GM13976 (cell line): ENCODE measurements around the gene EBPL.

Experiments
- DNase-seq: peaks from one replicate; pipeline ENCODE4 v3.0.0; 2012; ENCODE audit warnings: low spot score
- CTCF ChIP-seq: IDR thresholded peaks from 2 replicates; pipeline ENCODE4 v1.5.1; 2012; ENCODE audit warnings: borderline replicate concordance, mild to moderate bottlenecking; ENCODE audit not compliant: insufficient read depth; ENCODE audit errors: extremely low read depth, missing control alignments, control extremely low read depth
- in situ Hi-C: fragments of 300-500 bp; cut with MboI; formaldehyde crosslinking; loops from one replicate; pipeline ENCODE4 v1.12.0; 2022; ENCODE audit warnings: low sequenced_read_pairs, mixed read lengths, inconsistent platforms; ENCODE audit not compliant: unreplicated experiment

The EBPL gene

GRCh38 chr13:49649244-49649962 lies 41.9 kb downstream of the EBPL start:
- in situ Hi-C loops, result no loop called here
- DNase-seq, result no peak
- no peak for TF ChIP-seq CTCF

GRCh38 chr13:49646688-49647087 lies 44.6 kb downstream of the EBPL start:
- in situ Hi-C loops, result no loop called here
- DNase-seq, result no peak
- no peak for TF ChIP-seq CTCF

GRCh38 chr13:49645451-49645850 lies 45.8 kb downstream of the EBPL start:
- in situ Hi-C loops, result no loop called here
- DNase-seq, result no peak
- no peak for TF ChIP-seq CTCF

- no peak for TF ChIP-seq CTCF
- DNase-seq, result no peak
- in situ Hi-C loops, result no loop called here
These were observed 48.1 kb downstream of the EBPL start for GRCh38 chr13:49643035-49643646.

- DNase-seq, result no peak
- in situ Hi-C loops, result no loop called here
- TF ChIP-seq CTCF, result no peak
These were observed 49.4 kb downstream of the EBPL start for GRCh38 chr13:49641801-49642291.

GRCh38 chr13:49638744-49639072 lies 52.6 kb downstream of the EBPL start:
- TF ChIP-seq CTCF, result no peak
- in situ Hi-C loops, result no loop called here
- DNase-seq, result no peak
